HG02852 (cell line): ENCODE measurements around the gene HS3ST4.

ENCODE experiments used
- ATAC-seq: cut with Tn5 transposase; IDR thresholded peaks from one replicate; pipeline ENCODE4 v1.9.1; 2021; ENCODE audit warnings: mild to moderate bottlenecking, moderate library complexity; ENCODE audit not compliant: unreplicated experiment

Gene HS3ST4

DNA sequence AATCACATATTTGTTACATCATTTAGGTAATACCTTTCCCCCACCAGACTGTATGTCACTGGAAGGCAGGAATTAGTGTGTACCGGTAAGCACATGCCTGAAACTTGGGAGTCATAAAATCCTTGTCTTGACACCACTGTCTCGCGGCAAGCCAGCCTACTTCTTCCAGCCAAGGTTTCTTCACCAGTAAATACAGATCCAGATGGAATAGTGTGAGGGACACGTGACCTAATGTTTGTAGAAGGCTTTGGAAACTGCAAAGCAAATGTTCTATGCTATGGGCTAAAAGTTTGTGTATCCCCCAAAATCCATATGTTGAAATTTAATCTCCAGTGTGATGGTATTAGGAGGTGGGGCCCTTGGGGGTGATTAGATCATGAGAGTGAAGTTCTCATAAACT lies 126.1 kb downstream of the HS3ST4 start:
- no peak for ATAC-seq

DNA sequence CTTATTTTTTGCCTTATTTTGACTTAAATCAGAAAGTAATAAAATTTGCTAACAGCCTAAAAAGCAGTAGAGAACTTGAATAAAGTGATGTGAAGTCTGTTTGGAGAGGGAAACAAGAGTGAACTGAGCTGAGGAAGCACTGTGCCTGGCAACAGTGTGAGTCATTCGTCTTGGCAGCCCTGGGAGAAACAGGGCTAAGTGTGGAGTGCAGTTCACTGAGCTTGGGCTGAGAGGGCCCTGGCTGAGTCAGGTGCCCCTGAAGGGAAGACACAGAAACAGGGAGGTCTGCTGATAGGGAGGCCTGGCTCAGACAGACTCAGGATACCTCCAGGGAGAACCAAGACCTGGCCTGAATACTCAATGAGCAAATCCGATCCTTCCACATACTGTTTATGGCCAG lies 132.1 kb downstream of the HS3ST4 start:
- ATAC-seq = no peak

DNA sequence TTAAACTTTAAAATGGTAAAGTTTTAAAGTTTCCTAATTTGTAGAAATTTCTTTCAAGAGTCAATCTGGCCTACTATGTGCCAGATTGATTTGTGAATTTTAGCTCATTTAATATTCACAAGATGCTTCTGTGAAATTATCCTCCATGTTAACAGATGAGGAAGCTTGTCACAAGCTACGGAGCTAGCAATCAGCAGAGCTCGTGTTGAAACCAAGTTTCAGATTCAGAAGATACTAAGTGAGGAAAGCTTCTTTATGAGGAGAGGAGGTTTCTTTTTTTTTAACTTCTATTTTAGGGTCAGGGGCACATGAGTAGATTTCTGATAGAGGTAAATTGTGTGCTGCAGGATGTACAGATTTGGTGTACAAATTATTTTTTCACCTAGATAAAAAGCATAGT lies 135.9 kb downstream of the HS3ST4 start:
- ATAC-seq = no peak

- ATAC-seq = no peak
Measured at GRCh38 chr16:25828510-25828909, 136.8 kb downstream of the HS3ST4 start.

DNA sequence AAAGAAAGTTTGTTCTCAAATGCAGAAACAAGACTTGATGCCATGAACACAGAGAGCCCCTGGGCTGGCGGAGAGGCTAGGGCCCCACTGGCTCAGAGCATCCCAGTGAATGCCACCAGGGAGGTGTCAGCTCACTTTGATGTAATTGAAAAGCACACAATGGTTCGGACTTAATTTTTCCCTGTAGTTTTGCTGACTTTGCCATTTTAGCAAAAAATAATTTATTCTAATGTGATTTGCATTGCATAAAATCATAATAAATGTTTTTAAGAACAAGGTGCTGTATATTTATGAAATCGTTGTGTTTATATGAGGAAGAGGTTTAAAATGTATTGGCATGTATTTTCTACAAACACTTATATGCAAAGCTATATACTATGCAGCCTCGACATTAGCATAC lies 140.5 kb downstream of the HS3ST4 start:
- no peak for ATAC-seq

GRCh38 chr16:25834101-25834500 lies 142.3 kb downstream of the HS3ST4 start:
- no peak for ATAC-seq

- no peak for ATAC-seq
Measured at GRCh38 chr16:25835126-25835525, 143.4 kb downstream of the HS3ST4 start.

DNA sequence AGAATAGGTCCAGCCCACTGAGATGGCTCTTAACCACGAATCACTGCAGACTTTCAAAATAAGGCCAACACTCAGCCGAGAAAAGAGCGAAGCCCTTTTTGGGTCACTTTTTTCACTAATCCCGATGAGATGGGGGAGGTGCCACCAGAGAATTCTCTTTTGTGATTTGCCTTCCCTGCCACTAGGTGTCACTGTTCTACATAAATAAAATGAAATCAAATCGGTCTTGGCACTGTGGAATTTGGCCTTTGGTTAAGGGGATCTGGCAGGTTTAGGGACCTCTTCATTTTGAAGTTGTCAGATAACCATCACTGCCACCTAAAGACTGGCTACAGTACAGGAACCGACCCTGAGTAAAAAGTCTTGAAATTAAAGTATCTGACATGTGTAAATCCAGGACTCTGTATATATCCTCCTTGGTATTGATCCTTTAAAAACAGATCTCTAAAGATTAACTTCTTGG lies 147.0 kb downstream of the HS3ST4 start:
- no peak for ATAC-seq

GRCh38 chr16:25841761-25842160 lies 150.0 kb downstream of the HS3ST4 start:
- ATAC-seq = no peak

DNA sequence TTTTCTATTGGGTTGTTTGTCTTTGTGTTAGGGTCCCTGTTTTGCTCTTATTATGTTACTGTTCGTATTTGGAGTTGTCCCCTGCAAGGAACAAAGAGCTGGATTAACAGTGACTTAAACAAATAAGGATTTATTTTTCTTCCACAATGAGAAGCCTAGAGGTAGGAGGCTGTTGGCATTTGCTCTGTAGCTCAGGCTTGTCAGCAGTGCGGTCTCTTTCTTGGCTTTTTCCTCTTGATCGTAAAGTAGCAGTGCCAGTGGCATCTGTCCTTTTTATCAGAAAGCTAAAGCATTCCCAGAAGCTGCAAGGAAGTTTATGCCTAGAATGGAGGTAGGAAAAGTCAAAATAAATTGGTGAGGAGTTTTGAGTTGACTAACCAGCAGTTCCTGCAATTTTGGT lies 154.1 kb downstream of the HS3ST4 start:
- no peak for ATAC-seq

- ATAC-seq = no peak
Measured at GRCh38 chr16:25854141-25854540, 162.4 kb downstream of the HS3ST4 start.

- no peak for ATAC-seq
Measured at GRCh38 chr16:25855063-25855462, 163.3 kb downstream of the HS3ST4 start.

DNA sequence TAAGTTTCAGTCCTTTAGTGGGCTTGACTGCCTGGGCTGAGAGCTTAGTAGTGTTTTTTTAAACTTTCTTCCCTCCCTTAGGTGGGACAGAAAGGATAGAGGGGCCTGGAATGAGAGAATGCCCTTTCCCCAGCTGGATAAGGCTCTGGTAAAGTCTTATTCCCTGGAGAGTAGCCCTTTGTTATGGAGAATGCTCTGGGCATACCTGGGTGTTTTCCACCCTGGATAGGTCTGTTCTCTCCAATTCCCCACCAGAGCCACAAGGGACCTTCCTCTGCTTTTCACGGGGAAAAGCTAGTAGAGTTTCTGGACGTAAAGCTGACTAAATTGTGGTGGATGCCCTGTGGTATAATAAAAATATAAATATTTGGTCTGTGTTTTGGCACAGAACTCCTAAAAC lies 164.1 kb downstream of the HS3ST4 start:
- no peak for ATAC-seq

DNA sequence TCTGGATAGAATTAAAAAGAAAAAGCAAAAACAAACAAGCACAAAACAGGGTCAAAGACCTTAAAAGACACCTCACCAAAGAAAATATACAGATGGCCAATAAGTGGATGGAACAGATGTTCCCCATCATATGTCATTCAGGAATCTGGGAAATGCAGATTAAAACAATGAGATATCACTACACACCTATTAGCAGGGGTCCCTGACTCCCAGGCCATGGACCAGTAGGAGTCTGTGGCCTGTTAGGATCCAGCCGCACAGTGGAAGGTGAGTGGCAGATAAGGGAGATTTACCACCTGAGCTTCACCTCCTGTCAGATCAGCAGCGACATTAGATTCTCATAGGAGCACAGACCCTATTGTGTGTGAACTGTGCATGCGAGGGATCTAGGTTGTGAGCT lies 167.9 kb downstream of the HS3ST4 start:
- no peak for ATAC-seq

GRCh38 chr16:25867041-25867440 lies 175.3 kb downstream of the HS3ST4 start:
- ATAC-seq = no peak

DNA sequence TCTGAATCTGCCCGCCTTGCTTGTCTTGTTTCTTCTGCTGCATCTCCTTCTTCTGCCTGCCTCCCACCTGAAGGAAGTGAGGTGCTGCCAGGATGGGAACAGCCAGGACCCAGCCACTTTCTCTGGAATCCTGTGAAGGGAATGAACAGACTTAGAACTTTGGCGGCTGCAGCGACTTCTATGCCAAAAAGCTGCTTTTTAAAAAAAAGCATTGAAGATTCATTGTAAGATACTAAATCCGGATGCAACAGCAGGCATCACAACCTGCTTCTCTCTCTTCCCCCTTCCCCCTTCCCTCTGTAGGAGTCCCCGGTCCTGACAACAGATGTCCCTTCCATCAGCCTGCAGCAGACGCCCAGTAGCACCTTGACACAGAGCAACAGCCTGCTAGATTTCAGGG lies 176.3 kb downstream of the HS3ST4 start:
- no peak for ATAC-seq

DNA sequence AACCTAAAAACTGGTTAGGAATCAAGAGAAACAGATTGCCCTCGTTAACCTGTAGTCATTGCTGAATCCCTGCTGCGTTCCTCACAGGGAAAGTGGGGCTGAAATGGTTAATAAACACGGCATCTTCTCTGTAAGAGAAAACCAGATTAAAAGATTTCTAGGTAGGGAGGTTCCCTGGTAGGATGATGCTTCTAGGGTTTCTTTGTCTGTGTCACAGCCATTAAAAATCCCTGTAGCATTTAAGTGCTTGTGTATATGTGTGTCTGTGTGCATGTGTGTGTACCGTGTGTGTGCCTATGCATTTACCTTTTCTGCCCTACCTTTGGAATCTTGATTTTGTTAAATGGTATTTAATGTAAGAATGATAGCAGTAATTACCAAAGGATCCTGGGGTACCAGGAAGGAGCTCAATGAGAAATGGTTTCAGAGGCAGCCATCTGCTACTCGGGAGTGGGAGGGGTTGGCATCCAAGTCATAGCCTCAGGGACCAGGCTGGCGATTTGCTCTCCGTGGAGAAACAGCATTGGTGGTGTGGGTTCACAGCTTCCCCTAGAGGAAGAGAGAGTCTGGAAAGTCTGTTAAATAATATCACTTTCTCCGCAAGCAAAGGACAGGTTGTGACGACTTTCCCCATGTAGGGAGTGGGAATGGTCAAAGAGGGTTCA lies 177.1 kb downstream of the HS3ST4 start:
- no peak for ATAC-seq

DNA sequence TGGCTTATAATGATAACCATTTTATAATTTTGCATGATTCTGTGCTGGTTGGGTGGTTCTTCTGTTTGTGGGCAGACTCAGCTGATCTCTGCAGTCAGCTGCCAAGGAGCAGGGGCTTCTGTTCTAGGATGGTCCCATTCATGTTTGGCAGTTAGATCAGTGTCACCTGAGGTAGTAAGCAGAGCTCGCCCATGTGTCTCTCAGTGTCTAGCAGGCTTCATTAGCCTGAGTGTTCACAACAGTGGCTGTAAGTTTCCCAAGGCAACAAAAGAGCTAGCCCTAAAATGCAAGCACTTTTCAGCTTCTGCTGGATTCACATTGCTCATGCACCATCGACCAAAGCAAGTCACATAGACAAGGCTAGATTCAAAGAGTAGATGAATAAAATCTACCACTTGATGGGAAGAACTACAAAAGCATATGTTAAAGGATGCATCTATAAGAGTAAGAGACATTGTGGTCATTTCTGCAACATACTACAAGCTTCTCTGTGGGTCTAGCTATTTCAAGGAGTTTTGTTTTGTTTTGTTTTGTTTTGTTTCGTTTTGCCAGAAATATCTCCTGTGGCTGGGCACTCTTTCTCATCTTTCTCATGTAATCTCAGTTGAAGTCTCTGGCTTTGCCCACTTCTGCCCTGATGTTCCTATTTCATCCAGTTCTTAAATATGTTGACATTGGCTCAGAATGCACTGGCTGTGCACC lies 180.8 kb downstream of the HS3ST4 start:
- no peak for ATAC-seq

DNA sequence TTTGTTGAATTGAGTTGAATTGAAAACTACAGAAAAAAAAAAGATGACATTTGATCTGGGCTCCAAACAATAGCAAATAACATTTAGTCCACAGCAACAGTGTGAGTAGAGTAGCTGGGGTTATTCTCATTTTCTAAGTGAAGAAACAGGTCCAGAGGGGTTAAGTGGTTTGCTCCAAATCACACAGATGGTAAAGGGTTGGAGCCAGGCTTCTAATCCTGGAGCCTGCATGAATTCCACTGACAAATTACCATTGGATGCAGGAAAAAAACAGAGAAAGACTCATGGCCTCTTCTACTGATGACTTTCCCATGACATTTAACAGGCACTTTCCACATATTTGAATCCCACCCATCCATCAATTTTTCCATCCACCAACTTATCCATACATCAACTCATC lies 182.4 kb downstream of the HS3ST4 start:
- ATAC-seq = no peak

DNA sequence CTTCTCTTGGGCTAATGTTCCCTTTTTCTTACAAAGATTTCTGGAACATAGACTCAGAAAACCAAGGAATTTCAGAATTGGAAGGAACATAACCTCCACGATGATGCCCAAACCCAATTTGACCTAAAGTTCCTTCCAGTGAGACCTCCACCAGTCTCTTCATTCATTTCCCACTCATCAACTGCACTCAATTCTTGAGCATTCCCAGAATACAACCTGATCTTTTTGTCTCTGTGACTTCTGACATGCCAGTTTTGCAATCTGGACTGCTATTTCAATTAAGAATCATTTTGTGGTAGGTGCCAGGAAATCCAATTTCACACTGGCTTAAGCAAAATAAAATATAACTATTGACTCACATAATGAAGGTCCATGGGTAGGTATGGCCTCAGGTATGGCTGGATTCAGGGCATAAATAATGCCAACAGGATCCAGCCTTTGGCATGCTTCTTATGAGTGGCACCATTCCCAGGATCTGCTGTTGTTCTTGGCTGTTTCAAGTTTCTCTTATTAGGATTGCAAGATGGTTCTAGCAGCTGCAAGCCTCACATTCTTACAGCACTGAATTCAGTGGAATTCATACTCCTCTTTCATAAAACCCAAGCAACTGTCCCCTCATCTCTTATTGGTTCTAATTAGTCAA lies 184.3 kb downstream of the HS3ST4 start:
- no peak for ATAC-seq

DNA sequence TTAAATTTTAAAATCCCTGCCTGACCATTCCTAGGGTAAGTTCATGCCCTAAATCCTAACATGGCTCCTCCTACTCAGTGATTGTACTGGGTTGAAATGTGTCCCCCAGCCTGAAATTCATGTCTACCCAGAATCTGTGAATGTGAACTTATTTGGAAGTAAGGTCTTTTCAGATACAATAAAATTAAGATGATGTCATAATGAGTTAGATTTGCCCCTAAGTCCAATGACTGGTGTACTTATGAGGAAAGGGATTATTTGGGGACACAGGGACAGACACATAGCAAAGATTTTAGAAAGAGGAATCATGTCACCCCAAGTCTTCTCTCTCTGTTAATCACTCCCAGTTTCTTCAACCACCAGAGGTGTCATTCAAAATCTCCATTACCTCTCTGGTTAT lies 185.3 kb downstream of the HS3ST4 start:
- ATAC-seq = no peak

- ATAC-seq = no peak
Measured at GRCh38 chr16:25886598-25886997, 194.8 kb downstream of the HS3ST4 start.
